Endothelial cell of umbilical vein (primary cell): Measurements from ENCODE around the gene CREBL2. TPM values are rescaled to one million over a fixed set of nuclear protein-coding genes. Genes with fewer than 3 reads are reported as not detected.

ENCODE experiments used
- BruUV-seq: library from RNA; stranded (reverse); fragments of 400-500 nt; replicated peaks from 2 replicates; lab custom pipeline; 2021; lab: Mats Ljungman, UMichigan
- CTCF ChIA-PET: fragments of 300-600, 350-600 bp; sonication (Branson Sonifier 250); formaldehyde crosslinking; loops from one replicate; lab custom pipeline; 2021; ENCODE audit warnings: antibody characterized with exemption, inconsistent platforms; lab: Charles Lee
- POLR2A ChIA-PET: fragments of 300-600, 350-600 bp; sonication (Branson Sonifier 250); formaldehyde crosslinking; loops from one replicate; lab custom pipeline; 2021; ENCODE audit warnings: antibody characterized with exemption, inconsistent platforms; lab: Charles Lee
- DNase-seq: peaks from one replicate; pipeline ENCODE4 v3.0.0-alpha.2; 2011; ENCODE audit warnings: low read depth, low spot score
- FAIRE-seq: peaks from 2 replicates; lab custom pipeline; 2011; peaks lifted over from hg19 to GRCh38; lab: Jason Lieb, UNC
- H2AFZ ChIP-seq: 2 replicates; pipeline ENCODE4 v1.6.0; 2012; ENCODE audit warnings: low read depth, low read length, control low read depth, inconsistent platforms
- H3K27ac ChIP-seq: 2 replicates; pipeline ENCODE4 v1.5.1; 2011; ENCODE audit warnings: low read depth, mild to moderate bottlenecking, control low read depth, low read length, moderate library complexity; ENCODE audit not compliant: insufficient read depth
- H3K27me3 ChIP-seq, 2 experiments: 2 replicates each; pipeline versions ENCODE4 v1.6.0 to v1.6.1; 2011; ENCODE audit warnings: low read length in 2 of 2, mixed read lengths in 1 of 2; ENCODE audit not compliant: control insufficient read depth in 2 of 2, insufficient read depth in 2 of 2
- H3K36me3 ChIP-seq, 2 experiments: 2 replicates in 1 of 2; 3 replicates in 1 of 2; pipeline ENCODE4 v1.5.1; 2011; ENCODE audit warnings: low read length in 2 of 2, mild to moderate bottlenecking in 1 of 2, moderate library complexity in 1 of 2; ENCODE audit not compliant: control insufficient read depth in 2 of 2, insufficient read depth in 2 of 2; ENCODE audit errors: extremely low read depth in 1 of 2
- H3K4me1 ChIP-seq: 3 replicates; pipeline ENCODE4 v1.5.1; 2011; ENCODE audit warnings: mild to moderate bottlenecking, low read length; ENCODE audit not compliant: control insufficient read depth, insufficient read depth; ENCODE audit errors: extremely low read depth
- H3K4me2 ChIP-seq: 2 replicates; pipeline ENCODE4 v1.6.1; 2011; ENCODE audit warnings: low read length, control low read depth, mixed read lengths; ENCODE audit not compliant: insufficient read depth
- H3K4me3 ChIP-seq, 3 experiments: fragments of 200-600 bp in 1 of 3; sonication (generic), shearing (Covaris generic) in 1 of 3; replicated peaks in 1 of 3; 2 replicates each; pipeline ENCODE4 v1.5.1; 2011 to 2016; ENCODE audit warnings: control low read depth in 3 of 3, low read length in 3 of 3, mild to moderate bottlenecking in 2 of 3, inconsistent platforms in 1 of 3, low read depth in 1 of 3, moderate library complexity in 1 of 3; ENCODE audit not compliant: insufficient read depth in 1 of 3
- H3K79me2 ChIP-seq: 2 replicates; pipeline ENCODE4 v1.6.0; 2012; ENCODE audit warnings: low read length, inconsistent platforms; ENCODE audit not compliant: control insufficient read depth, insufficient read depth
- H3K9ac ChIP-seq: replicated peaks from 2 replicates; pipeline ENCODE3; 2011; ENCODE audit warnings: low read length, control low read depth; ENCODE audit not compliant: insufficient read depth; ENCODE audit errors: extremely low read depth
- H3K9me1 ChIP-seq: replicated peaks from 3 replicates; pipeline ENCODE4 v1.6.0; 2011; ENCODE audit warnings: mild to moderate bottlenecking, low read length; ENCODE audit not compliant: control insufficient read depth, insufficient read depth; ENCODE audit errors: extremely low read depth
- H3K9me3 ChIP-seq: replicated peaks from 2 replicates; pipeline ENCODE4 v1.5.1; 2012; ENCODE audit warnings: low read length, inconsistent platforms; ENCODE audit not compliant: control insufficient read depth, insufficient read depth
- H4K20me1 ChIP-seq: replicated peaks from 2 replicates; pipeline ENCODE3; 2011; ENCODE audit warnings: mild to moderate bottlenecking, low read length; ENCODE audit not compliant: control insufficient read depth, insufficient read depth; ENCODE audit errors: extremely low read depth
- CTCF ChIP-seq, 2 donors: IDR thresholded peaks; 1 replicate in 1 of 2; 2 replicates in 1 of 2; pipeline ENCODE4 v1.5.1; 2011; ENCODE audit warnings: low read length in 2 of 2, mild to moderate bottlenecking in 2 of 2, moderate library complexity in 2 of 2, control low read depth in 1 of 2, inconsistent platforms in 1 of 2, low read depth in 1 of 2; ENCODE audit not compliant: insufficient read depth in 1 of 2; ENCODE audit errors: extremely low read depth in 1 of 2
- EZH2 ChIP-seq: IDR thresholded peaks from 2 replicates; pipeline ENCODE4 v1.6.1; 2012; ENCODE audit warnings: borderline replicate concordance, low read depth, mild to moderate bottlenecking, moderate library complexity, low read length, inconsistent platforms; ENCODE audit not compliant: severe bottlenecking
- FOS ChIP-seq: IDR thresholded peaks from 2 replicates; pipeline ENCODE4 v1.6.1; 2011; ENCODE audit warnings: mild to moderate bottlenecking, low read length, moderate library complexity, borderline replicate concordance; ENCODE audit not compliant: insufficient read depth
- GATA2 ChIP-seq: IDR thresholded peaks from 2 replicates; pipeline ENCODE4 v1.7.0; 2011; ENCODE audit warnings: low read depth, mild to moderate bottlenecking, moderate library complexity, mixed read lengths, low read length; ENCODE audit not compliant: insufficient read length, insufficient read depth
- JUN ChIP-seq: IDR thresholded peaks from 2 replicates; pipeline ENCODE4 v1.6.1; 2011; ENCODE audit warnings: borderline replicate concordance, low read depth; ENCODE audit not compliant: insufficient read length, insufficient read depth
- MAX ChIP-seq: IDR thresholded peaks from 2 replicates; pipeline ENCODE4 v1.6.1; 2011; ENCODE audit not compliant: insufficient read depth, insufficient read length
- MYC ChIP-seq: IDR thresholded peaks from one replicate; pipeline ENCODE4 v1.6.1; 2011; ENCODE audit warnings: mild to moderate bottlenecking, low read depth, low read length
- POLR2A ChIP-seq: IDR thresholded peaks from 2 replicates; pipeline ENCODE4 v1.6.1; 2012; ENCODE audit warnings: low read depth, mild to moderate bottlenecking, control low read depth, low read length
- POLR2AphosphoS5 ChIP-seq: IDR thresholded peaks from 2 replicates; pipeline ENCODE4 v1.6.1; 2012; ENCODE audit warnings: low read depth, mild to moderate bottlenecking, control low read depth, low read length, moderate library complexity; ENCODE audit not compliant: insufficient read depth
- dilution Hi-C: fragments of 300-500 bp; cut with MboI; formaldehyde crosslinking; loops from one replicate; pipeline ENCODE4 v1.15.0; 2019; ENCODE audit warnings: low sequenced_read_pairs; ENCODE audit not compliant: extremely low pct_ligation_motif_present
- intact Hi-C: fragments of 100-400 bp; cut with micrococcal nuclease; formaldehyde crosslinking; loops from one replicate; pipeline ENCODE4 v1.10.0; 2022
- polyA plus RNA-seq, 4 experiments: library from polyadenylated mRNA; depleted of rRNA in 3 of 4; stranded (reverse) in 3 of 4; unstranded in 1 of 4; fragments of >200 nt; gene quantifications; 2 replicates each; pipeline versions ENCODE4 v1.2.1 to v1.2.3, GENCODE V29; 2011 to 2012; ENCODE audit warnings: missing spikeins in 1 of 4
- total RNA-seq: library from RNA; stranded (reverse); gene quantifications from 2 replicates; pipeline ENCODE4 v1.2.3, GENCODE V29; 2021

CREBL2 gene
- total and polyA plus RNA-seq, 2 donors (not counting 3 experiments of a cell fraction or from before 2014, with no cell fraction given): 10.5 to 19.4 TPM

GRCh38 chr12:12663644-12664294 is 52.1 kb downstream of the CREBL2 start:
- H3K9ac ChIP-seq: no peak overlapping the region
- H2AFZ ChIP-seq: no peak overlapping the region
- peaks cover 8 to 19% of the 10 kb centered on the region in 2 experiments for H3K27me3 ChIP-seq
- H3K27ac ChIP-seq: no peak overlapping the region
- no peak for FAIRE-seq
- no peaks in the 10 kb centered on the region for H3K36me3 ChIP-seq
- H3K4me1 ChIP-seq: no peaks in the 10 kb centered on the region
- no peak for DNase-seq
- no peaks in the 10 kb centered on the region for H3K9me1 ChIP-seq
- no peaks in the 10 kb centered on the region for H3K79me2 ChIP-seq
- H3K4me2 ChIP-seq: no peak overlapping the region
- intact Hi-C loops: no loop called here
- H3K4me3 ChIP-seq: no peak overlapping the region
- dilution Hi-C loops: no loop called here
- no peaks in the 10 kb centered on the region for H3K9me3 ChIP-seq
- ChIA-PET POLR2A (no interaction called here), CTCF (interaction anchor here (1.4 kb wide), 1 partner anchor 8 kb away, joined by 3 read pairs; no protein-coding TSS in a partner anchor)
- H4K20me1 ChIP-seq: no peaks in the 10 kb centered on the region
- TF ChIP-seq JUN (no peak), POLR2A (no peak), EZH2 (no peak), FOS (no peak), MAX (no peak), MYC (no peak), GATA2 (no peak), POLR2AphosphoS5 (no peak), CTCF (IDR thresholded peaks at IDR 0.05; ENCODE audit: extremely low read depth in 1 of 2, insufficient read depth in 1 of 2, low read depth in 1 of 2, low read length in 2 of 2) (no peak)
- BruUV-seq: no TSS peak
